Measurements from ENCODE around the gene RFC4. TPM values are rescaled to one million over a fixed set of nuclear protein-coding genes. Genes with fewer than 3 reads are reported as not detected.

Gene RFC4
- total and polyA plus RNA-seq, 9 of the 15 experiments (the other 6 are each of a cell fraction or from before 2014, with no cell fraction given): 105 to 227 (median 180) TPM

DNA sequence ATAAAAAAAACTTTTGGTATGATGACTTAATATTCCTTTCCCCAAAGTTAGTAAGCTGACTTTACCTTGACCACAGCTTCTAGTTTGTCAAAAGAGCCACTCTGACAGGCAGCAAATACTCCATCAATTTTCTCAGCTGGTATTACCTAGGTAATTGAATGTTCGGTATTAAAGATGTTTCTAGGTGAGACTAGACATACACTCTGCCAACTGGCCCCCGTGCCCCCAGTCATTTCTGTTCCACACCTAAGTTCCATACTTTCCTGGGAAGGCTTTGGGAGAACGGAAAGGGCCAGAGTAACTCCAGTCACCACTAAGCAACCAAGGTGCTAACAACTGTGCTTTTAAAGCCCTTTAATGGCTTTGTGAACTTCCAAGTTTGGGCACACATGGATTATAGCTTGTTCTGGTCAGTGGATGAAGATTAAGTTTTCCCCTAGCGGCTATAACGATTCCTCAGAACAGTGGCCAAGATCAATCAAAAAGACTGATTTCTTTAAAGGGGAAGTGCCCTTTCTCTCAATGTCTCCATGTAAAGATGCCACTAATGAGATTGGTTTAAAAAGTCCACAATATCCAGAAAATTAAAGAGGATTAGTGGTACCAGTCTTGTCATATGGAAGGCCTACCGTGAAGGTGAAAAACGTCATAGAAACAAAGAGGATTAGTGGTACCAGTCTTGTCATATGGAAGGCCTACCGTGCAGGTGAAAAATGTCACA is 15.9 kb downstream of the RFC4 start (continued):
- no peak for TF ChIP-seq FIP1L1 (IDR thresholded peaks at IDR 0.05; ENCODE audit: low read depth, low read length, poor library complexity, severe bottlenecking)
- 0 out of 2 replicates have a peak, but pooled peaks have one; percentile 38 for TF ChIP-seq RUNX1 (IDR thresholded peaks at IDR 0.05; ENCODE audit: low read depth)
- TF ChIP-seq MTA3 (IDR thresholded peaks at IDR 0.05; ENCODE audit: borderline replicate concordance): peak; percentile 59; the same call in 1 of the 2 replicates
- no peak for TF ChIP-seq BRCA1 (IDR thresholded peaks at IDR 0.05)
- TF ChIP-seq BRCA1 (CRISPR knock-in tag; IDR thresholded peaks at IDR 0.05): no peak
- no peak for TF ChIP-seq FOXK2 (conservative IDR thresholded peaks at IDR 0.05 in 1 of 2, IDR thresholded peaks at IDR 0.05 in 1 of 2; ENCODE audit: low read depth in 2 of 2)
- TF ChIP-seq SMARCB1 (IDR thresholded peaks at IDR 0.05; ENCODE audit: insufficient read length, low read depth): no peak
- no peak for TF ChIP-seq XRCC4 (IDR thresholded peaks at IDR 0.05; ENCODE audit: extremely low read depth, insufficient read depth, insufficient read length)
- TF ChIP-seq, protein P1, sequence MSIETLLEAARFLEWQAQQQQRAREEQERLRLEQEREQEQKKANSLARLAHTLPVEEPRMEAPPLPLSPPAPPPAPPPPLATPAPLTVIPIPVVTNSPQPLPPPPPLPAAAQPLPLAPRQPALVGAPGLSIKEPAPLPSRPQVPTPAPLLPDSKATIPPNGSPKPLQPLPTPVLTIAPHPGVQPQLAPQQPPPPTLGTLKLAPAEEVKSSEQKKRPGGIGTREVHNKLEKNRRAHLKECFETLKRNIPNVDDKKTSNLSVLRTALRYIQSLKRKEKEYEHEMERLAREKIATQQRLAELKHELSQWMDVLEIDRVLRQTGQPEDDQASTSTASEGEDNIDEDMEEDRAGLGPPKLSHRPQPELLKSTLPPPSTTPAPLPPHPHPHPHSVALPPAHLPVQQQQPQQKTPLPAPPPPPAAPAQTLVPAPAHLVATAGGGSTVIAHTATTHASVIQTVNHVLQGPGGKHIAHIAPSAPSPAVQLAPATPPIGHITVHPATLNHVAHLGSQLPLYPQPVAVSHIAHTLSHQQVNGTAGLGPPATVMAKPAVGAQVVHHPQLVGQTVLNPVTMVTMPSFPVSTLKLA (conservative IDR thresholded peaks at IDR 0.05): peak in 1 of 2 experiments; percentile 10; a peak in 1 of 4 replicates
- TF ChIP-seq HMG20B (CRISPR knock-in tag; IDR thresholded peaks at IDR 0.05): 0 out of 2 replicates have a peak, but pooled peaks have one; percentile 38
- no peak for TF ChIP-seq RFX5 (IDR thresholded peaks at IDR 0.05; ENCODE audit: low read depth, low read length)
- TF ChIP-seq ZNF695 (CRISPR knock-in tag; IDR thresholded peaks at IDR 0.05): no peak
- no peak for TF ChIP-seq PHB2 (IDR thresholded peaks at IDR 0.05; ENCODE audit: low read depth)
- no peak for TF ChIP-seq FUS (optimal IDR thresholded peaks at IDR 0.05; ENCODE audit: low read depth, low read length)
- no peak for TF ChIP-seq SMARCA4 (IDR thresholded peaks at IDR 0.05)
- TF ChIP-seq ETV1 (tag; conservative IDR thresholded peaks at IDR 0.05; ENCODE audit: low read depth): no peak
- 0 out of 2 replicates have a peak, but pooled peaks have one; percentile 73 for TF ChIP-seq CAMTA2 (CRISPR knock-in tag; conservative IDR thresholded peaks at IDR 0.05)
- no peak for TF ChIP-seq CREM (IDR thresholded peaks at IDR 0.05; ENCODE audit: low read depth)
- peak; percentile 61; the same call in 1 of the 2 replicates for TF ChIP-seq ZFPM2 (CRISPR knock-in tag; IDR thresholded peaks at IDR 0.05)
- TF ChIP-seq MTA2 (IDR thresholded peaks at IDR 0.05; ENCODE audit: low read depth): no peak
- peak; percentile 82; the same call in 1 of the 2 replicates for TF ChIP-seq ZNF780A (CRISPR knock-in tag; IDR thresholded peaks at IDR 0.05)
- TF ChIP-seq ZNF347 (CRISPR knock-in tag; IDR thresholded peaks at IDR 0.05; ENCODE audit: low read depth): no peak
- no peak for TF ChIP-seq CBX3 (IDR thresholded peaks at IDR 0.05; ENCODE audit: borderline replicate concordance in 1 of 2, low read length in 2 of 2)
- TF ChIP-seq, protein P2, sequence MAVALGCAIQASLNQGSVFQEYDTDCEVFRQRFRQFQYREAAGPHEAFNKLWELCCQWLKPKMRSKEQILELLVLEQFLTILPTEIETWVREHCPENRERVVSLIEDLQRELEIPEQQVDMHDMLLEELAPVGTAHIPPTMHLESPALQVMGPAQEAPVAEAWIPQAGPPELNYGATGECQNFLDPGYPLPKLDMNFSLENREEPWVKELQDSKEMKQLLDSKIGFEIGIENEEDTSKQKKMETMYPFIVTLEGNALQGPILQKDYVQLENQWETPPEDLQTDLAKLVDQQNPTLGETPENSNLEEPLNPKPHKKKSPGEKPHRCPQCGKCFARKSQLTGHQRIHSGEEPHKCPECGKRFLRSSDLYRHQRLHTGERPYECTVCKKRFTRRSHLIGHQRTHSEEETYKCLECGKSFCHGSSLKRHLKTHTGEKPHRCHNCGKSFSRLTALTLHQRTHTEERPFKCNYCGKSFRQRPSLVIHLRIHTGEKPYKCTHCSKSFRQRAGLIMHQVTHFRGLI (CRISPR knock-in tag; IDR thresholded peaks at IDR 0.05): no peak
- no peak for TF ChIP-seq ZNF311 (CRISPR knock-in tag; IDR thresholded peaks at IDR 0.05)
- no peak for TF ChIP-seq STAG1 (CRISPR knock-in tag; IDR thresholded peaks at IDR 0.05; ENCODE audit: borderline replicate concordance)

All from K562 (cell line).